HUDEP-2 (cell line): ENCODE measurements around the gene DPF3.

ENCODE experiments used
- DNase-seq, 76 experiments: peaks; one replicate each; lab custom pipeline; 2025; ENCODE audit not compliant: unreplicated experiment in 76 of 76; lab: John Stamatoyannopoulos, UW

Gene DPF3

GRCh38 chr14:72745546-72745945 is 148.4 kb downstream of the DPF3 start:
- DNase-seq, result no peak

- no peak for DNase-seq
Measured at GRCh38 chr14:72744416-72745120, 149.3 kb downstream of the DPF3 start.

GRCh38 chr14:72743626-72744025 is 150.3 kb downstream of the DPF3 start:
- no peak for DNase-seq

GRCh38 chr14:72742838-72743195 is 151.1 kb downstream of the DPF3 start:
- no peak for DNase-seq

GRCh38 chr14:72742118-72742837 is 151.6 kb downstream of the DPF3 start:
- DNase-seq, result no peak

GRCh38 chr14:72741826-72742117 is 152.1 kb downstream of the DPF3 start:
- DNase-seq, result no peak

- no peak for DNase-seq
Measured at GRCh38 chr14:72740966-72741825, 152.7 kb downstream of the DPF3 start.

GRCh38 chr14:72740504-72740961 is 153.4 kb downstream of the DPF3 start:
- no peak for DNase-seq

- DNase-seq, result no peak
Measured at GRCh38 chr14:72739446-72740405, 154.2 kb downstream of the DPF3 start.

- no peak for DNase-seq
Measured at GRCh38 chr14:72738161-72738611, 155.7 kb downstream of the DPF3 start.

- DNase-seq, result no peak
Measured at GRCh38 chr14:72737560-72737943, 156.3 kb downstream of the DPF3 start.

- DNase-seq, result no peak
Measured at GRCh38 chr14:72736786-72737559, 156.9 kb downstream of the DPF3 start.

- DNase-seq, result peak in 3 of 76 experiments; percentile 1 to 11 (median 4)
Measured at GRCh38 chr14:72736308-72736707, 157.6 kb downstream of the DPF3 start.

- DNase-seq, result no peak
Measured at GRCh38 chr14:72732022-72732780, 161.7 kb downstream of the DPF3 start.

GRCh38 chr14:72731252-72732020 is 162.5 kb downstream of the DPF3 start:
- no peak for DNase-seq

- no peak for DNase-seq
Measured at GRCh38 chr14:72730468-72730867, 163.4 kb downstream of the DPF3 start.

- DNase-seq, result no peak
Measured at GRCh38 chr14:72726444-72726843, 167.5 kb downstream of the DPF3 start.

- DNase-seq, result no peak
Measured at GRCh38 chr14:72723858-72724530, 169.9 kb downstream of the DPF3 start.
